Vagina (tissue), 2 donors: ENCODE measurements around the gene PDAP1.

ENCODE experiments used
- POLR2A ChIP-seq, 2 donors: fragments of 450-650 bp; IDR thresholded peaks; one replicate each; pipeline ENCODE4 v1.6.1; 2017; ENCODE audit warnings: antibody characterized with exemption in 2 of 2, mild to moderate bottlenecking in 2 of 2, moderate library complexity in 2 of 2
- POLR2AphosphoS5 ChIP-seq, 2 donors: sonication (generic); formaldehyde crosslinking; IDR thresholded peaks; one replicate each; pipeline ENCODE4 v1.9.0; 2017; ENCODE audit warnings: antibody characterized with exemption in 2 of 2, mild to moderate bottlenecking in 2 of 2, low read depth in 1 of 2; ENCODE audit not compliant: insufficient read depth in 1 of 2
- TF ChIP-seq, protein P1 (sequence below), 3 experiments: fragments of 450-650 bp in 2 of 3; fragments of 200-600 bp in 1 of 3; sonication (generic) in 1 of 3; IDR thresholded peaks; one replicate each; pipeline ENCODE4 v1.5.1; 2017 to 2019; ENCODE audit warnings: antibody characterized with exemption in 3 of 3, mild to moderate bottlenecking in 2 of 3, moderate library complexity in 2 of 3

DNA sequence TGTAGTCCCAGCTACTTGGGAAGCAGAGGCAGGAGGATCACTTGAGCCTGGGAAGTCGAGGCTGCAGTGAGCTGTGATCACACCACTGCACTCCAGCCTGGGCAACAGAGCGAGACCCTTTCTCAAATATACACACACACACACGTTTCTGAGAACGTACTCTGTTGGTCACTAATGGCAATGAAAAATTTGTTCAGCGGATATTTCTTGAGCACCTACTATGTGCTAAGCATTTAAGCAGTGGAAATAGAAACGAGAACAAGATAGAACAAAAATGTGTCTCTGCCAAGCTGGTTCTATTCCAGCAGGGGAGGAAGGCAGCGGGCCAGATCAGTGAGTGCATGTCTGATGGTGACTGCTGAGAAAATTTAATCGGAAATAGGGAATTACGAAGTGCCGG lies 25.2 kb downstream of the PDAP1 start:
- TF ChIP-seq, protein P1, sequence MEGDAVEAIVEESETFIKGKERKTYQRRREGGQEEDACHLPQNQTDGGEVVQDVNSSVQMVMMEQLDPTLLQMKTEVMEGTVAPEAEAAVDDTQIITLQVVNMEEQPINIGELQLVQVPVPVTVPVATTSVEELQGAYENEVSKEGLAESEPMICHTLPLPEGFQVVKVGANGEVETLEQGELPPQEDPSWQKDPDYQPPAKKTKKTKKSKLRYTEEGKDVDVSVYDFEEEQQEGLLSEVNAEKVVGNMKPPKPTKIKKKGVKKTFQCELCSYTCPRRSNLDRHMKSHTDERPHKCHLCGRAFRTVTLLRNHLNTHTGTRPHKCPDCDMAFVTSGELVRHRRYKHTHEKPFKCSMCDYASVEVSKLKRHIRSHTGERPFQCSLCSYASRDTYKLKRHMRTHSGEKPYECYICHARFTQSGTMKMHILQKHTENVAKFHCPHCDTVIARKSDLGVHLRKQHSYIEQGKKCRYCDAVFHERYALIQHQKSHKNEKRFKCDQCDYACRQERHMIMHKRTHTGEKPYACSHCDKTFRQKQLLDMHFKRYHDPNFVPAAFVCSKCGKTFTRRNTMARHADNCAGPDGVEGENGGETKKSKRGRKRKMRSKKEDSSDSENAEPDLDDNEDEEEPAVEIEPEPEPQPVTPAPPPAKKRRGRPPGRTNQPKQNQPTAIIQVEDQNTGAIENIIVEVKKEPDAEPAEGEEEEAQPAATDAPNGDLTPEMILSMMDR (IDR thresholded peaks at IDR 0.05), result no peak
- no peak for TF ChIP-seq POLR2AphosphoS5 (IDR thresholded peaks at IDR 0.05; ENCODE audit: insufficient read depth in 1 of 2, low read depth in 1 of 2)
- no peak for TF ChIP-seq POLR2A (IDR thresholded peaks at IDR 0.05)
